ENCODE measurements around the gene PHB1. TPM values are rescaled to one million over a fixed set of nuclear protein-coding genes. Genes with fewer than 3 reads are reported as not detected.

PHB1 gene
- total and polyA plus RNA-seq, 2 of the 8 experiments (the other 6 are each of a cell fraction or from before 2014, with no cell fraction given), result 386 to 597 TPM

DNA sequence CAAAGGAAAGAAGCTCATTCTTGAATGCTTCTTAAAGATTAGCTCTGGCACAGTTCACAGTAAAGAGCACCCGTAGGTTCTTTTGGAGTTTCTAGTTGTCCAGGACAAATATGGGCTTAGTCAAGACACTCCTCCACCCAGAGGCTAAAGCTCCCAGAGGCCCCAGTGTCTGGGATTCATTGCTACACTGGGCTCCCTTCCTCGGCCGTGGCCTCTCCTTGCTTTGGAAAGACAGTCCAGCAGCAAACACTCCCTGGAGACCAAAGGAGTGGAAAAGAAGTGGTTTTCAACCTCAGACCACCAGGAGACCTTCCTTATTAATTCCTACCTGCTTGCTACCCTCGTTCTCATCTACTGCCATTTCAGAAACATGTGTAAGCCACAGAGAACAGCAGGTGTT, 17.1 kb downstream of the PHB1 start:
- Histone ChIP-seq H2BK15ac (ENCODE audit: low read length) (no peak overlapping the region), H3K79me2 (ENCODE audit: control insufficient read depth in 1 of 2, insufficient read depth in 2 of 2, low read length in 2 of 2) (no peaks in the 10 kb centered on the region), H3K18ac (ENCODE audit: extremely low read depth, low read length) (no peak overlapping the region), H3K9ac (replicated peaks in 1 of 4; ENCODE audit: extremely low read depth in 1 of 4, low read depth in 3 of 4, low read length in 3 of 4) (no peak overlapping the region), H2BK120ac (replicated peaks; ENCODE audit: low read depth, low read length) (no peak overlapping the region), H4K20me1 (replicated peaks in 1 of 2; ENCODE audit: control insufficient read depth in 1 of 2, insufficient read depth in 2 of 2, low read length in 2 of 2) (no peaks in the 10 kb centered on the region), H4K5ac (ENCODE audit: insufficient read length, low read depth, low read length) (no peak overlapping the region), H3K23me2 (ENCODE audit: low read depth, low read length) (no peaks in the 10 kb centered on the region), H3K23ac (ENCODE audit: insufficient read length) (no peak overlapping the region), H2AK5ac (ENCODE audit: low read depth, low read length) (no peak overlapping the region), H3K56ac (replicated peaks; ENCODE audit: insufficient read length, low read depth, low read length) (no peak overlapping the region), H4K8ac (ENCODE audit: extremely low read depth, insufficient read depth, low read length) (no peak overlapping the region), H3K36me3 (ENCODE audit: control insufficient read depth in 2 of 4, insufficient read depth in 4 of 4, low read length in 3 of 4) (peaks cover 0 to 1% (median 0%) of the 10 kb centered on the region in 4 experiments; a peak in 1 of 8 replicates), H3K4me1 (replicated peaks in 1 of 4; ENCODE audit: control insufficient read depth in 3 of 4, insufficient read depth in 4 of 4, low read length in 3 of 4) (no peaks in the 10 kb centered on the region), H3K79me1 (ENCODE audit: low read depth, low read length) (no peaks in the 10 kb centered on the region), H3K4me3 (ENCODE audit: extremely low read depth in 1 of 4, insufficient read depth in 2 of 4, low read depth in 3 of 4, low read length in 4 of 4) (no peak overlapping the region), H2BK12ac (ENCODE audit: low read depth, low read length) (no peak overlapping the region), H3K14ac (ENCODE audit: insufficient read length) (no peak overlapping the region), H4K91ac (replicated peaks; ENCODE audit: insufficient read length, low read length) (no peak overlapping the region), H3K4me2 (ENCODE audit: insufficient read depth in 1 of 2, low read depth in 2 of 2, low read length in 2 of 2) (no peak overlapping the region), H2BK5ac (ENCODE audit: low read depth, low read length) (no peak overlapping the region), H3K27me3 (replicated peaks in 1 of 4; ENCODE audit: control insufficient read depth in 3 of 4, extremely low read depth in 1 of 4, insufficient read depth in 3 of 4, low read length in 3 of 4) (no peaks in the 10 kb centered on the region), H3K27ac (ENCODE audit: low read depth, low read length) (no peak overlapping the region), H2AFZ (ENCODE audit: low read length) (0 out of 2 replicates have a peak overlapping the region, but pooled peaks have one; percentile 6), H3K9me3 (ENCODE audit: insufficient read depth in 2 of 2, low read depth in 1 of 2, low read length in 1 of 2) (no peaks in the 10 kb centered on the region), H2BK20ac (ENCODE audit: low read length) (no peak overlapping the region), H3K4ac (replicated peaks; ENCODE audit: insufficient read length, low read depth, low read length) (no peak overlapping the region)
- DNase-seq (ENCODE audit: low read depth in 1 of 2, low spot score in 2 of 2) (no peak), FAIRE-seq (no peak)
- CTCF ChIA-PET (ENCODE audit: partially characterized antibody), result interaction anchor here (0.8 to 5.4 kb wide), 14 partner anchors 11 to 175 kb away, joined by 3 to 80 read pairs (median 3); no protein-coding TSS in a partner anchor
- WGBS, 2 experiments (ENCODE audit: extremely low coverage in 1 of 2, insufficient coverage in 1 of 2, insufficient read length in 1 of 2, insufficient replicate concordance in 2 of 2, low coverage in 1 of 2, low lambda C conversion rate in 2 of 2, missing lambda C conversion rate in 1 of 2), result 91% methylated on average over 4 of the region's 4 CpGs; no CpG with 5 or more reads in 1 of the 2 experiments
- POLR2A ChIA-PET (ENCODE audit: partially characterized antibody), result interaction anchor here (0.5 kb wide), 1 partner anchor 32 kb away, joined by 3 read pairs; no protein-coding TSS in a partner anchor
- TF ChIP-seq KDM5A (IDR thresholded peaks at IDR 0.05; ENCODE audit: low read length), result no peak
- no peak for TF ChIP-seq FOSL1 (IDR thresholded peaks at IDR 0.05; ENCODE audit: insufficient read depth, low read depth, low read length)
- TF ChIP-seq, protein P1, sequence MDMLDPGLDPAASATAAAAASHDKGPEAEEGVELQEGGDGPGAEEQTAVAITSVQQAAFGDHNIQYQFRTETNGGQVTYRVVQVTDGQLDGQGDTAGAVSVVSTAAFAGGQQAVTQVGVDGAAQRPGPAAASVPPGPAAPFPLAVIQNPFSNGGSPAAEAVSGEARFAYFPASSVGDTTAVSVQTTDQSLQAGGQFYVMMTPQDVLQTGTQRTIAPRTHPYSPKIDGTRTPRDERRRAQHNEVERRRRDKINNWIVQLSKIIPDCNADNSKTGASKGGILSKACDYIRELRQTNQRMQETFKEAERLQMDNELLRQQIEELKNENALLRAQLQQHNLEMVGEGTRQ (IDR thresholded peaks at IDR 0.05; ENCODE audit: low read length), result no peak
- no peak for TF ChIP-seq CHD2 (IDR thresholded peaks at IDR 0.05; ENCODE audit: low read length)
- no peak for TF ChIP-seq CREB1 (IDR thresholded peaks at IDR 0.05)
- TF ChIP-seq, protein P2, sequence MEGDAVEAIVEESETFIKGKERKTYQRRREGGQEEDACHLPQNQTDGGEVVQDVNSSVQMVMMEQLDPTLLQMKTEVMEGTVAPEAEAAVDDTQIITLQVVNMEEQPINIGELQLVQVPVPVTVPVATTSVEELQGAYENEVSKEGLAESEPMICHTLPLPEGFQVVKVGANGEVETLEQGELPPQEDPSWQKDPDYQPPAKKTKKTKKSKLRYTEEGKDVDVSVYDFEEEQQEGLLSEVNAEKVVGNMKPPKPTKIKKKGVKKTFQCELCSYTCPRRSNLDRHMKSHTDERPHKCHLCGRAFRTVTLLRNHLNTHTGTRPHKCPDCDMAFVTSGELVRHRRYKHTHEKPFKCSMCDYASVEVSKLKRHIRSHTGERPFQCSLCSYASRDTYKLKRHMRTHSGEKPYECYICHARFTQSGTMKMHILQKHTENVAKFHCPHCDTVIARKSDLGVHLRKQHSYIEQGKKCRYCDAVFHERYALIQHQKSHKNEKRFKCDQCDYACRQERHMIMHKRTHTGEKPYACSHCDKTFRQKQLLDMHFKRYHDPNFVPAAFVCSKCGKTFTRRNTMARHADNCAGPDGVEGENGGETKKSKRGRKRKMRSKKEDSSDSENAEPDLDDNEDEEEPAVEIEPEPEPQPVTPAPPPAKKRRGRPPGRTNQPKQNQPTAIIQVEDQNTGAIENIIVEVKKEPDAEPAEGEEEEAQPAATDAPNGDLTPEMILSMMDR (IDR thresholded peaks at IDR 0.05; ENCODE audit: control extremely low read depth in 1 of 3, insufficient read depth in 1 of 3, low read depth in 1 of 3, low read length in 3 of 3), result no peak
- TF ChIP-seq RBBP5 (IDR thresholded peaks at IDR 0.05; ENCODE audit: borderline replicate concordance, low read depth, low read length), result no peak
- TF ChIP-seq GTF2F1 (IDR thresholded peaks at IDR 0.05; ENCODE audit: borderline replicate concordance, low read depth, low read length), result no peak
- TF ChIP-seq, protein P3, sequence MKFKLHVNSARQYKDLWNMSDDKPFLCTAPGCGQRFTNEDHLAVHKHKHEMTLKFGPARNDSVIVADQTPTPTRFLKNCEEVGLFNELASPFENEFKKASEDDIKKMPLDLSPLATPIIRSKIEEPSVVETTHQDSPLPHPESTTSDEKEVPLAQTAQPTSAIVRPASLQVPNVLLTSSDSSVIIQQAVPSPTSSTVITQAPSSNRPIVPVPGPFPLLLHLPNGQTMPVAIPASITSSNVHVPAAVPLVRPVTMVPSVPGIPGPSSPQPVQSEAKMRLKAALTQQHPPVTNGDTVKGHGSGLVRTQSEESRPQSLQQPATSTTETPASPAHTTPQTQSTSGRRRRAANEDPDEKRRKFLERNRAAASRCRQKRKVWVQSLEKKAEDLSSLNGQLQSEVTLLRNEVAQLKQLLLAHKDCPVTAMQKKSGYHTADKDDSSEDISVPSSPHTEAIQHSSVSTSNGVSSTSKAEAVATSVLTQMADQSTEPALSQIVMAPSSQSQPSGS (IDR thresholded peaks at IDR 0.05; ENCODE audit: low read length), result no peak
